OCI-M1 (cell line): ENCODE data around the gene CTNND2.
A peak's percentile ranks its signal among the peaks of the same experiment; 100 is the strongest.
"Not testable (repeated sequence)": the region's sequence is repeated elsewhere in the genome, so short reads cannot be mapped to it uniquely, and the experiment has no call there.

Experiments used
- DNase-seq: peaks from one replicate; lab custom pipeline; 2025; lab: John Stamatoyannopoulos, UW

CTNND2 gene

GRCh38 chr5:11030671-11031070 is 873.6 kb downstream of the CTNND2 start:
- no peak for DNase-seq

GRCh38 chr5:11027660-11028059 is 876.6 kb downstream of the CTNND2 start:
- no peak for DNase-seq

- DNase-seq = no peak
These were observed 877.7 kb downstream of the CTNND2 start for GRCh38 chr5:11026543-11026942.

- no peak for DNase-seq
These were observed 880.3 kb downstream of the CTNND2 start for GRCh38 chr5:11023945-11024344.

- no peak for DNase-seq
These were observed 890.5 kb downstream of the CTNND2 start for GRCh38 chr5:11013793-11014192.

GRCh38 chr5:11012295-11012694 is 892.0 kb downstream of the CTNND2 start:
- DNase-seq = no peak

GRCh38 chr5:11010429-11011210 is 893.6 kb downstream of the CTNND2 start:
- DNase-seq = no peak

- no peak for DNase-seq
These were observed 894.7 kb downstream of the CTNND2 start for GRCh38 chr5:11009576-11009975.

- DNase-seq = no peak
These were observed 896.9 kb downstream of the CTNND2 start for GRCh38 chr5:11007269-11007870.

GRCh38 chr5:11004523-11004922 is 899.7 kb downstream of the CTNND2 start:
- not testable (repeated sequence) for DNase-seq

- no peak for DNase-seq
These were observed 903.5 kb downstream of the CTNND2 start for GRCh38 chr5:11000515-11001353.

- no peak for DNase-seq
These were observed 904.5 kb downstream of the CTNND2 start for GRCh38 chr5:10999714-11000113.

GRCh38 chr5:10995891-10996290 is 908.4 kb downstream of the CTNND2 start:
- no peak for DNase-seq

GRCh38 chr5:10994091-10994986 is 909.9 kb downstream of the CTNND2 start:
- DNase-seq = no peak

GRCh38 chr5:10990634-10991033 is 913.6 kb downstream of the CTNND2 start:
- DNase-seq = no peak

- DNase-seq = no peak
These were observed 914.5 kb downstream of the CTNND2 start for GRCh38 chr5:10989577-10990263.

- no peak for DNase-seq
These were observed 915.6 kb downstream of the CTNND2 start for GRCh38 chr5:10988622-10989021.

- peak; percentile 83 for DNase-seq
These were observed 916.2 kb downstream of the CTNND2 start for GRCh38 chr5:10987925-10988504.

- DNase-seq = no peak
These were observed 916.8 kb downstream of the CTNND2 start for GRCh38 chr5:10987276-10987924.

- no peak for DNase-seq
These were observed 918.5 kb downstream of the CTNND2 start for GRCh38 chr5:10985721-10986110.
